CD4-positive, alpha-beta T cell (primary cell): ENCODE results near the gene OXSR1. TPM values are rescaled to one million over a fixed set of nuclear protein-coding genes. Genes with fewer than 3 reads are reported as not detected.

Experiments
- ATAC-seq: fragments of 200-7000 bp; cut with Tn5 transposase; one replicate; pipeline ENCODE4 v1.10.0; 2022; ENCODE audit warnings: mild to moderate bottlenecking; ENCODE audit not compliant: poor library complexity
- CTCF ChIA-PET: fragments of 350-600 bp; sonication (Branson Sonifier 250); formaldehyde crosslinking; loops from one replicate; lab custom pipeline; 2021; ENCODE audit warnings: antibody characterized with exemption, inconsistent platforms; lab: Charles Lee
- POLR2A ChIA-PET: fragments of 350-600 bp; sonication (Branson Sonifier 250); formaldehyde crosslinking; loops from one replicate; lab custom pipeline; 2021; ENCODE audit warnings: antibody characterized with exemption, inconsistent platforms; lab: Charles Lee
- DNase-seq, 14 experiments: peaks; one replicate each; pipeline ENCODE4 v3.0.0-alpha.2; 2013 to 2020; ENCODE audit warnings: mixed read lengths in 2 of 14
- H3K27ac ChIP-seq, 2 donors: one replicate each; pipeline versions ENCODE4 v1.5.1 to v1.7.0; 2013; ENCODE audit warnings: low read length in 2 of 2, low read depth in 1 of 2, mild to moderate bottlenecking in 1 of 2
- H3K27me3 ChIP-seq, 2 experiments: 1 replicate in 1 of 2; 2 replicates in 1 of 2; pipeline versions ENCODE4 v1.6.1 to v1.7.0; 2013; ENCODE audit warnings: low read length in 2 of 2, control low read depth in 1 of 2, mild to moderate bottlenecking in 1 of 2, moderate library complexity in 1 of 2; ENCODE audit not compliant: insufficient read depth in 2 of 2, control insufficient read depth in 1 of 2
- H3K36me3 ChIP-seq: one replicate; pipeline ENCODE4 v1.6.1; 2013; ENCODE audit warnings: low read length, control low read depth; ENCODE audit not compliant: insufficient read depth
- H3K4me1 ChIP-seq: one replicate; pipeline ENCODE4 v1.6.1; 2013; ENCODE audit warnings: low read length, control low read depth; ENCODE audit not compliant: insufficient read depth
- H3K4me3 ChIP-seq: one replicate; pipeline ENCODE4 v1.5.1; 2013; ENCODE audit warnings: mild to moderate bottlenecking, low read length, moderate library complexity
- H3K9me3 ChIP-seq, 2 experiments: 1 replicate in 1 of 2; 2 replicates in 1 of 2; pipeline versions ENCODE4 v1.6.1 to v1.7.0; 2013; ENCODE audit warnings: low read length in 2 of 2, mild to moderate bottlenecking in 2 of 2, control low read depth in 1 of 2, moderate library complexity in 1 of 2; ENCODE audit not compliant: control insufficient read depth in 1 of 2, insufficient read depth in 1 of 2
- H3K27ac Mint-ChIP-seq: one replicate; pipeline ENCODE4 v1.8.0; 2020; ENCODE audit warnings: mixed read lengths
- H3K27me3 Mint-ChIP-seq: one replicate; pipeline ENCODE4 v1.8.0; 2021; ENCODE audit warnings: mixed read lengths
- H3K36me3 Mint-ChIP-seq: one replicate; pipeline ENCODE4 v1.8.0; 2021; ENCODE audit warnings: low read depth, mixed read lengths
- H3K4me1 Mint-ChIP-seq: one replicate; pipeline ENCODE4 v1.8.0; 2021; ENCODE audit warnings: low read depth, mixed read lengths
- H3K4me3 Mint-ChIP-seq: one replicate; pipeline ENCODE4 v1.8.0; 2020; ENCODE audit warnings: mild to moderate bottlenecking, mixed read lengths
- H3K9me3 Mint-ChIP-seq: one replicate; pipeline ENCODE4 v1.8.0; 2020; ENCODE audit warnings: mixed read lengths
- intact Hi-C, 2 experiments: fragments of 100-400 bp; cut with DNase I in 1 of 2; cut with micrococcal nuclease in 1 of 2; formaldehyde crosslinking; loops; one replicate each; pipeline versions ENCODE4 v1.15.1 to v1.9.0; 2023 to 2025; cut with DNase I, micrococcal nuclease
- total RNA-seq, 174 experiments: library from RNA in 2 of 174; stranded (reverse) in 2 of 174; gene quantifications; one replicate each; pipeline ENCODE4 v1.2.3 and lab custom pipeline; 2021 to 2026
- TF ChIP-seq, protein P1 (sequence below): fragments of 200-600 bp; IDR thresholded peaks from one replicate; pipeline ENCODE4 v1.8.0; 2022; ENCODE audit warnings: antibody characterized with exemption, mild to moderate bottlenecking

Gene OXSR1
- total RNA-seq, 2 experiments from 2014 or later = 28.3 to 30.3 TPM

DNA sequence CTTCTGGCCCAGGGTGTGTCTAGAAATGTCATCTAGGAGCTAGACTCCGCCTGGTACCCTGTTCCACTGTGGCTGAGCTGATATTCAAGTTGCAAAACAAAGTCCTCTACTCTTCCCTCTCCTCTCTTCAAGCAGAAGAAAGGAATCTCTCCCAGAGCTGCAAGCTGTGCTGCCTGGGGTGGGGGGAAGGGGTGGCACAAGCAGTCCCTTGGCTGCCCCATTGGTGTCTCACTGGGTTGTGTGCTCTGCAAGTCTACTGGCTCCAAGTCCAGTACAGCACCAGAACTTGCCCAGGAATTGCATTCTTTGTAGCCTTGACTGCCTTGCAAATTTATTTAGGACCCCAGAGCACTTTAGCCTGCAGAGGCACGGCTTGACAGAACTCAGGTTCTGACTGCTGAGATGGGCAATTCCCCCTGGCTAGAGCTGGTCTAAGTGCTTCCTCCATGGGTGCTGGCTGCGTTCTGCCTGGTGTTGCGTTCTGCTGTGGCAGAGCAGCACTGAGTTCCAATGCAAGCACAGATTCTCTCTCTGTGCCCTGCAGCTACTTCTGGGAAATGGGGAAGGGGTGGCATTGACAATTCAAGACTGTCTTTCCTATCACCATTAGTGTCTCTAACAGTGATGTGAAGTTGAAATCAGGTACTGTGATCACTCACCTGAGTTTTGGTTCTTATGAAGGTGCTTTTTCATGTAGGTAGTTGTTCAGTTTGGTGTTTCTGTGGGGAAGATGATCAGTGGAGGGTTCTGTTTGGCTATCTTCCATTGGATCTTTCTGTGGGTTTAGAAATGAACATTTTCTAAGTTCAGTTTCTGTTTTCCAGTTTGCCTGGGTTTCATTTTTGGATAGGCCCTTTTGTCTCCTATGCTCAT, 39.5 kb downstream of the OXSR1 start:
- no peak overlapping the region for H3K4me3 Mint-ChIP-seq
- no peak overlapping the region for H3K27ac ChIP-seq

DNA sequence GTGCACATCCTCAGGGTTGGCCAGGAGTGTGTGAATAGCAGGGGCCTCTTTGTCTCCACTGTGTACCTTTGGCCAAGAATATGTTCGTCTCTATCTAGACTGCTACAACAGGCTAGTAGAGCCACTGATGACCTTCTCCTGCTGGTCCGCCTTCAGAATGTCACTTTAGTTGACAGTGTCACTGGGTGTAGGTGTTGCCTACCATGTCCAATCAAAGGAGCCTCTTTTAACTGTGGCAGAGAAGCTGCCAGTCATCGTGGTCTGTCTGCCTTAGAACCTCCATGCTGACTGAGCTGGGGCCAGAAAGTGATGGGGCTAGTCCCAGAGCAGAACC, 40.1 kb downstream of the OXSR1 start:
- Histone ChIP-seq H3K4me3 (no peak overlapping the region), H3K4me1 (peaks cover 22% of the 10 kb centered on the region), H3K27ac (no peak overlapping the region), H3K27me3 (no peaks in the 10 kb centered on the region), H3K36me3 (peaks cover 13% of the 10 kb centered on the region), H3K9me3 (no peaks in the 10 kb centered on the region)
- ATAC-seq (no peak), DNase-seq (no peak)
- H3K27ac Mint-ChIP-seq = no peak overlapping the region
- ChIA-PET POLR2A (no interaction called here), CTCF (no interaction called here)
- H3K9me3 Mint-ChIP-seq = no peaks in the 10 kb centered on the region
- H3K36me3 Mint-ChIP-seq = peaks cover 62% of the 10 kb centered on the region
- H3K4me3 Mint-ChIP-seq = no peak overlapping the region
- peaks cover 65% of the 10 kb centered on the region for H3K4me1 Mint-ChIP-seq
- no peaks in the 10 kb centered on the region for H3K27me3 Mint-ChIP-seq
- intact Hi-C loops = no loop called here
- TF ChIP-seq, protein P1, sequence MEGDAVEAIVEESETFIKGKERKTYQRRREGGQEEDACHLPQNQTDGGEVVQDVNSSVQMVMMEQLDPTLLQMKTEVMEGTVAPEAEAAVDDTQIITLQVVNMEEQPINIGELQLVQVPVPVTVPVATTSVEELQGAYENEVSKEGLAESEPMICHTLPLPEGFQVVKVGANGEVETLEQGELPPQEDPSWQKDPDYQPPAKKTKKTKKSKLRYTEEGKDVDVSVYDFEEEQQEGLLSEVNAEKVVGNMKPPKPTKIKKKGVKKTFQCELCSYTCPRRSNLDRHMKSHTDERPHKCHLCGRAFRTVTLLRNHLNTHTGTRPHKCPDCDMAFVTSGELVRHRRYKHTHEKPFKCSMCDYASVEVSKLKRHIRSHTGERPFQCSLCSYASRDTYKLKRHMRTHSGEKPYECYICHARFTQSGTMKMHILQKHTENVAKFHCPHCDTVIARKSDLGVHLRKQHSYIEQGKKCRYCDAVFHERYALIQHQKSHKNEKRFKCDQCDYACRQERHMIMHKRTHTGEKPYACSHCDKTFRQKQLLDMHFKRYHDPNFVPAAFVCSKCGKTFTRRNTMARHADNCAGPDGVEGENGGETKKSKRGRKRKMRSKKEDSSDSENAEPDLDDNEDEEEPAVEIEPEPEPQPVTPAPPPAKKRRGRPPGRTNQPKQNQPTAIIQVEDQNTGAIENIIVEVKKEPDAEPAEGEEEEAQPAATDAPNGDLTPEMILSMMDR = no peak

More for the DNA sequence above, 39.5 kb downstream of the OXSR1 start:
- DNase-seq (no peak), ATAC-seq (no peak)
- peaks cover 63% of the 10 kb centered on the region for H3K36me3 Mint-ChIP-seq
- ChIA-PET CTCF (no interaction called here), POLR2A (no interaction called here)
- H3K27ac Mint-ChIP-seq = no peak overlapping the region
- H3K4me1 Mint-ChIP-seq = peaks cover 64% of the 10 kb centered on the region
- peaks cover 19% of the 10 kb centered on the region for H3K4me1 ChIP-seq
- peaks cover 19% of the 10 kb centered on the region for H3K36me3 ChIP-seq
- intact Hi-C loops = no loop called here
- TF ChIP-seq, protein P1 = no peak
- no peaks in the 10 kb centered on the region for H3K27me3 ChIP-seq
- no peaks in the 10 kb centered on the region for H3K9me3 ChIP-seq
- no peaks in the 10 kb centered on the region for H3K27me3 Mint-ChIP-seq
- H3K9me3 Mint-ChIP-seq = no peaks in the 10 kb centered on the region
- no peak overlapping the region for H3K4me3 ChIP-seq

DNA sequence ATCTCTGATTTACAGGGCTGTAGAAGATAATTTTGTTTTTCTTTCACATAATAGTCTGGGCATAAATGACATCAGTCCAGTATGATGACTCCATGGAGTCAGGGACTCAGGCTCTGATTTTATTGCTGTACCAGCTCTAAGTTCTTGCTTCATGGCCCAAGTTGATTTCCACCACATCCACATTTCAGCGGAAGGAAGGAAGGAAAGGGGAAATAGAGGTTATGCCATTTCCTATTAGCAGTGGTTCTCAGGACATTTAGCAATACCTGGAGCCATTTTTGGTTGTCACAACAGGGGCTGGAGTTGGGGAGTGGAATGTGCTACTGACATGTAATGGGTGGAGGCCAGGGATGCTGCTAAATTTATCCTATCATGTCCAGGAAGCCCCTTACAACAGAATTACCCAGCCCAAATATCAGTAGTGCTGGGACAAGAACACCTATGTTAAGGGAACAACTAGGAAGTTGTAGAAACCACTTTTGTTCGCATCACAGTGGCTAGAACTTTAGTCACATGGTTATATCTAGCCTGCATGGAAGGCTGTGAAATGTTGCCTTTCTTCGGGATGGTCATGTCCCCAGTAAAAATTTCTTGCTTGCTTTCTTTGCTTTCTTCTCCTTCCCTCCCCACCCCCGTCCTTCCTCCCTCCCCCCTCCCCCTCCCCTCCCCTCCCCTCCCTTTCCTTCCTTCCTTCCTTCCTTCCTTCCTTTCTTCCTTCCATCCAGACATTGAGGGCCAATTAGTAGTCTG, 42.1 kb downstream of the OXSR1 start:
- POLR2A ChIA-PET = no interaction called here
- ATAC-seq (no peak), DNase-seq (no peak)
- CTCF ChIA-PET = no interaction called here
- Histone ChIP-seq H3K27me3 (no peaks in the 10 kb centered on the region), H3K4me3 (no peak overlapping the region), H3K27ac (no peak overlapping the region), H3K36me3 (peaks cover 12% of the 10 kb centered on the region), H3K4me1 (peaks cover 22% of the 10 kb centered on the region), H3K9me3 (no peaks in the 10 kb centered on the region)
- H3K4me3 Mint-ChIP-seq = no peak overlapping the region
- H3K27ac Mint-ChIP-seq = no peak overlapping the region
- H3K27me3 Mint-ChIP-seq = no peaks in the 10 kb centered on the region
- intact Hi-C loops = no loop called here
- H3K9me3 Mint-ChIP-seq = no peaks in the 10 kb centered on the region
- TF ChIP-seq, protein P1 = no peak
- peaks cover 80% of the 10 kb centered on the region for H3K4me1 Mint-ChIP-seq
- peaks cover 47% of the 10 kb centered on the region for H3K36me3 Mint-ChIP-seq
